Measurements from ENCODE around the gene PODNL1. TPM values are rescaled to one million over a fixed set of nuclear protein-coding genes. Genes with fewer than 3 reads are reported as not detected.
A peak's percentile ranks its signal among the peaks of the same experiment; 100 is the strongest.
"Not testable (repeated sequence)": the region's sequence is repeated elsewhere in the genome, so short reads cannot be mapped to it uniquely, and the experiment has no call there.

The PODNL1 gene
- total RNA-seq, 2 donors from 2014 or later: 1.1 to 1.4 TPM

- intact Hi-C loops (cut with DNase I): no loop called here
- DNase-seq: no peak
- peak in 1 of 2 donors; percentile 16 for ATAC-seq
These were observed 37.7 kb upstream of the PODNL1 start for GRCh38 chr19:13975870-13976269.

- intact Hi-C loops (cut with DNase I): no loop called here
- DNase-seq (no peak), ATAC-seq (no peak)
These were observed 35.9 kb upstream of the PODNL1 start for GRCh38 chr19:13974073-13974472.

GRCh38 chr19:13973479-13973878, 35.3 kb upstream of the PODNL1 start:
- ATAC-seq; DNase-seq; intact Hi-C loops (cut with DNase I): not testable (repeated sequence)

- ATAC-seq (no peak), DNase-seq (no peak)
- intact Hi-C loops (cut with DNase I): no loop called here
These were observed 34.3 kb upstream of the PODNL1 start for GRCh38 chr19:13972368-13973155.

GRCh38 chr19:13971868-13972267, 33.7 kb upstream of the PODNL1 start:
- intact Hi-C loops (cut with DNase I); DNase-seq; ATAC-seq: not testable (repeated sequence)

- ATAC-seq: no peak
- DNase-seq: no peak
- intact Hi-C loops (cut with DNase I): no loop called here
These were observed 31.7 kb upstream of the PODNL1 start for GRCh38 chr19:13969897-13970296.

- DNase-seq (no peak), ATAC-seq (no peak)
- intact Hi-C loops (cut with DNase I): no loop called here
These were observed 30.8 kb upstream of the PODNL1 start for GRCh38 chr19:13968999-13969398.

- intact Hi-C loops (cut with DNase I): no loop called here
- DNase-seq (no peak), ATAC-seq (no peak)
These were observed 30.2 kb upstream of the PODNL1 start for GRCh38 chr19:13968383-13968935.

- intact Hi-C loops (cut with DNase I); ATAC-seq; DNase-seq: not testable (repeated sequence)
These were observed 29.0 kb upstream of the PODNL1 start for GRCh38 chr19:13967206-13967605.

- DNase-seq: no peak
- intact Hi-C loops (cut with DNase I): no loop called here
- ATAC-seq: no peak
These were observed 28.5 kb upstream of the PODNL1 start for GRCh38 chr19:13966684-13967128.

- intact Hi-C loops (cut with DNase I): no loop called here
- DNase-seq: no peak
- ATAC-seq: no peak
These were observed 27.9 kb upstream of the PODNL1 start for GRCh38 chr19:13965926-13966683.

- intact Hi-C loops (cut with DNase I): no loop called here
- no peak for ATAC-seq
- no peak for DNase-seq
These were observed 27.2 kb upstream of the PODNL1 start for GRCh38 chr19:13965377-13965896.

- ATAC-seq: no peak
- intact Hi-C loops (cut with DNase I): no loop called here
- DNase-seq: no peak
These were observed 26.6 kb upstream of the PODNL1 start for GRCh38 chr19:13964776-13965175.

GRCh38 chr19:13963603-13964105, 25.4 kb upstream of the PODNL1 start:
- DNase-seq: no peak
- intact Hi-C loops (cut with DNase I): no loop called here
- no peak for ATAC-seq

GRCh38 chr19:13962699-13963602, 24.7 kb upstream of the PODNL1 start:
- intact Hi-C loops (cut with DNase I): no loop called here
- DNase-seq: no peak
- ATAC-seq: peak; percentile 32 to 45

GRCh38 chr19:13961826-13962698, 23.8 kb upstream of the PODNL1 start:
- DNase-seq (no peak), ATAC-seq (peak; percentile 29 to 61)
- intact Hi-C loops (cut with DNase I): no loop called here

- ATAC-seq (no peak), DNase-seq (no peak)
- intact Hi-C loops (cut with DNase I): no loop called here
These were observed 22.9 kb upstream of the PODNL1 start for GRCh38 chr19:13960863-13961784.

Data from left cardiac atrium (tissue), 4 donors.